Psoas muscle (tissue), 8 donors: ENCODE measurements around the gene ARHGAP42. TPM values are rescaled to one million over a fixed set of nuclear protein-coding genes. Genes with fewer than 3 reads are reported as not detected.

Experiments used
- ATAC-seq, 4 donors: fragments of 200-7000 bp; cut with Tn5 transposase; one replicate each; pipeline ENCODE4 v1.9.1; 2020; ENCODE audit warnings: moderate library complexity in 3 of 4, mild to moderate bottlenecking in 2 of 4
- DNase-seq, 2 donors: peaks; one replicate each; pipeline ENCODE4 v3.0.0-alpha.2; 2020
- H3K27ac ChIP-seq: fragments of 200-600 bp; one replicate; pipeline ENCODE4 v1.8.0; 2022
- H3K27me3 ChIP-seq, 3 donors: fragments of 200-600 bp in 1 of 3; one replicate each; pipeline versions ENCODE4 v1.6.1 to v1.8.0; 2013 to 2022; ENCODE audit warnings: low read length in 2 of 3, mild to moderate bottlenecking in 2 of 3, moderate library complexity in 1 of 3; ENCODE audit not compliant: insufficient read depth in 3 of 3
- H3K36me3 ChIP-seq, 2 donors: fragments of 200-600 bp in 1 of 2; one replicate each; pipeline versions ENCODE4 v1.6.1 to v1.8.0; 2013 to 2022; ENCODE audit warnings: low read depth in 1 of 2, mild to moderate bottlenecking in 1 of 2, moderate library complexity in 1 of 2; ENCODE audit not compliant: insufficient read depth in 1 of 2
- H3K4me1 ChIP-seq: fragments of 200-600 bp; one replicate; pipeline ENCODE4 v1.8.0; 2022
- H3K4me3 ChIP-seq: fragments of 200-600 bp; one replicate; pipeline ENCODE4 v1.8.0; 2022; ENCODE audit warnings: mild to moderate bottlenecking
- H3K9me3 ChIP-seq: fragments of 200-600 bp; one replicate; pipeline ENCODE4 v1.8.0; 2022
- WGBS, 3 donors: extraction: QIAGEN DNeasy Blood & Tissue Kit; methylation state at CpG; one replicate each; pipeline versions ENCODE4 v1.1.6 to v1.1.7; 2013; 5-methylcytosine and 5-hydroxymethylcytosine counted together
- intact Hi-C, 2 donors: fragments of 100-400 bp; cut with DNase I; formaldehyde crosslinking; loops; one replicate each; pipeline versions ENCODE4 v1.11.0 to v1.14.2; 2022
- long read RNA-seq, 2 donors: library from polyadenylated mRNA; unstranded; transcript quantifications; one replicate each; pipeline ENCODE4 v2.0.0, GENCODE V29; 2021
- polyA plus RNA-seq, 3 donors: library from polyadenylated mRNA; stranded (reverse); fragments of 200-250 nt; gene quantifications; one replicate each; pipeline ENCODE4 v1.2.3, GENCODE V29; 2013
- total RNA-seq, 4 donors: library from RNA; stranded (reverse); fragmentation: NEBNext Ultra II Directional in 2 of 4; extraction: Animal tissue kit (Norgen Biotek cat#: 25700) in 2 of 4; gene quantifications; one replicate each; pipeline versions ENCODE4 v1.2.1 to v1.2.4, GENCODE V29; 2021 to 2023
- TF ChIP-seq, protein P1 (sequence below): fragments of 200-600 bp; IDR thresholded peaks from one replicate; pipeline ENCODE4 v1.8.0; 2022; ENCODE audit warnings: antibody characterized with exemption
- donor health status: healthy with polysubstance abuse.
- donor health status: DM: no; HTN: no; CAD: no; lungs with moderate emphysema.
- donor health status: Bipolar disorder and iron deficiency.
- donor health status: healthy.
- donor health status: DM: yes; HTN: yes; CAD: no.
- donor health status: DM: no; HTN: no; CAD: no.
- donor health status: DM: no; HTN: no; CAD: no.
- donor health status: DM: yes; HTN: yes; CAD: no.

The ARHGAP42 gene, protein sequence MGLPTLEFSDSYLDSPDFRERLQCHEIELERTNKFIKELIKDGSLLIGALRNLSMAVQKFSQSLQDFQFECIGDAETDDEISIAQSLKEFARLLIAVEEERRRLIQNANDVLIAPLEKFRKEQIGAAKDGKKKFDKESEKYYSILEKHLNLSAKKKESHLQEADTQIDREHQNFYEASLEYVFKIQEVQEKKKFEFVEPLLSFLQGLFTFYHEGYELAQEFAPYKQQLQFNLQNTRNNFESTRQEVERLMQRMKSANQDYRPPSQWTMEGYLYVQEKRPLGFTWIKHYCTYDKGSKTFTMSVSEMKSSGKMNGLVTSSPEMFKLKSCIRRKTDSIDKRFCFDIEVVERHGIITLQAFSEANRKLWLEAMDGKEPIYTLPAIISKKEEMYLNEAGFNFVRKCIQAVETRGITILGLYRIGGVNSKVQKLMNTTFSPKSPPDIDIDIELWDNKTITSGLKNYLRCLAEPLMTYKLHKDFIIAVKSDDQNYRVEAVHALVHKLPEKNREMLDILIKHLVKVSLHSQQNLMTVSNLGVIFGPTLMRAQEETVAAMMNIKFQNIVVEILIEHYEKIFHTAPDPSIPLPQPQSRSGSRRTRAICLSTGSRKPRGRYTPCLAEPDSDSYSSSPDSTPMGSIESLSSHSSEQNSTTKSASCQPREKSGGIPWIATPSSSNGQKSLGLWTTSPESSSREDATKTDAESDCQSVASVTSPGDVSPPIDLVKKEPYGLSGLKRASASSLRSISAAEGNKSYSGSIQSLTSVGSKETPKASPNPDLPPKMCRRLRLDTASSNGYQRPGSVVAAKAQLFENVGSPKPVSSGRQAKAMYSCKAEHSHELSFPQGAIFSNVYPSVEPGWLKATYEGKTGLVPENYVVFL
- total RNA-seq: 10 to 100 TPM in 3 of 4 donors, 1 to 10 TPM in 1; 4.8 to 12.3 (median 11.5) TPM
- 1 to 10 TPM; 3.8 to 7.2 (median 4.2) TPM for polyA plus RNA-seq
- long read RNA-seq, donor 1, full-length matches to known transcripts: 1 of 3 reads
- long read RNA-seq, donor 1, partial matches to known transcripts: 1 of 3 reads
- long read RNA-seq, donor 1, other reads (novel, unspliced or antisense): 1 of 3 reads
- long read RNA-seq, donor 2, full-length matches to known transcripts: 2 of 2 reads
- long read RNA-seq, donor 2, partial matches to known transcripts: 0 of 2 reads
- long read RNA-seq, donor 2, other reads (novel, unspliced or antisense): 0 of 2 reads

DNA sequence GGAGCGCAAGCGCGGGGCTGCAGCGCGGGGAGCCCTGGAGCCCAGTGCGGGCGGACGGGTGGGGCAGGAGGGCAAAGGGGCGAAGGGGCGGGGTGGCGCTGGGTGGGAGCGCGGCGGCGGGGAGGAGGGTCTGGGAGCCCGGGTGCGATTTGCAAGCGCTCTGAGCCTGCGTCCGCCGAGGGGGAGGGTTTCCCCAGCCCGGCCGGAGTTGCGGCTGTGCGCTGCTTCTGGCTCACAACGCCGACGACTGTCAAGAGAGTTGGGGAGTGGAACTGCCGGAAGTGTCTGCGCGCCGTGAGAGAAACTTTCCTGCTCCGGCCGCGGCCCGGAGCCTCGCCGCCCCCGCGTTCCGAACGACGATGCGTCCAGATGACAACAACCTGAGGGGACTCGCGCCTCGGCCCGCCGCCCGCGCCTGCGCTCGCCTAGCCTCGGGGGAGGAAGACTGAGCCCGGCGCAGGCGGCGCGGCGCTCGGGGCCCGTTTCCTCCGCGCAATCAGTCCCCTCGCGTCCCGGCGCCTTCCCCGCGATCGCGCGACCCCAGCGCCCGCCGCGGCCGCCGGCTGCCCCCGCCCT lies at the start of gene ARHGAP42:
TSS of gene ARHGAP42 (plus strand) at position 235 of the 576 bp plus-strand sequence. CDS start 391 bp downstream, outside the sequence.
- intact Hi-C loops: loop anchor here (2.0 to 10.0 kb wide), 3 partner anchors 112 to 170 kb away; no protein-coding TSS in a partner anchor
- Histone ChIP-seq H3K27ac (peak within 1 kb of the TSS; percentile 86), H3K4me1 (no peaks in the 10 kb centered on the region), H3K27me3 (no peaks in the 10 kb centered on the region), H3K9me3 (no peaks in the 10 kb centered on the region), H3K36me3 (no peaks in the 10 kb centered on the region), H3K4me3 (peak within 1 kb of the TSS; percentile 74)
- ATAC-seq: peak; percentile 62 to 76 (median 73)
- TF ChIP-seq, protein P1, sequence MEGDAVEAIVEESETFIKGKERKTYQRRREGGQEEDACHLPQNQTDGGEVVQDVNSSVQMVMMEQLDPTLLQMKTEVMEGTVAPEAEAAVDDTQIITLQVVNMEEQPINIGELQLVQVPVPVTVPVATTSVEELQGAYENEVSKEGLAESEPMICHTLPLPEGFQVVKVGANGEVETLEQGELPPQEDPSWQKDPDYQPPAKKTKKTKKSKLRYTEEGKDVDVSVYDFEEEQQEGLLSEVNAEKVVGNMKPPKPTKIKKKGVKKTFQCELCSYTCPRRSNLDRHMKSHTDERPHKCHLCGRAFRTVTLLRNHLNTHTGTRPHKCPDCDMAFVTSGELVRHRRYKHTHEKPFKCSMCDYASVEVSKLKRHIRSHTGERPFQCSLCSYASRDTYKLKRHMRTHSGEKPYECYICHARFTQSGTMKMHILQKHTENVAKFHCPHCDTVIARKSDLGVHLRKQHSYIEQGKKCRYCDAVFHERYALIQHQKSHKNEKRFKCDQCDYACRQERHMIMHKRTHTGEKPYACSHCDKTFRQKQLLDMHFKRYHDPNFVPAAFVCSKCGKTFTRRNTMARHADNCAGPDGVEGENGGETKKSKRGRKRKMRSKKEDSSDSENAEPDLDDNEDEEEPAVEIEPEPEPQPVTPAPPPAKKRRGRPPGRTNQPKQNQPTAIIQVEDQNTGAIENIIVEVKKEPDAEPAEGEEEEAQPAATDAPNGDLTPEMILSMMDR: no peak
- DNase-seq: peak; percentile 78 to 85
- WGBS, 3 donors: 0 to 2% (median 1%) methylated on average over 45 to 80 of the region's 80 CpGs

DNA sequence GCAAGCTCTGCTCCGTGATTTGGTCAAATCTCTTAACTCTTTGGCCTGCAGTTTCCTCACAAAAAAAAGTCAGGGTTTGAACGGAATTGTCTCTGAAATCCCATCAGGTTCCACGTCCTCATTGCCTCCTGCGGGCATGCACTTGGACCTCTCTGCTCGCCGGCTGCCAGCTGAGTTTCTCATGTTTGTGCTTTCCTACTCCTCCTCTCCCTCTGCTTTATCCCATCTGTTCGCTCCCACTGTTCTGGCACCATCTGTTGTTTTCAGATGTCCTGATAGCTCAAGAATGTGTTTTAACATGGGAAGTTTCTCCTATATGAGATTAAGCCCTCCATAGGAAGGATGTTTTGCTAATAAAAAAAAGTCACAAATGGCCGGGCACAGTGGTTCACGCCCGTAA lies 49.4 kb upstream of the ARHGAP42 start:
- TF ChIP-seq, protein P1: no peak
- Histone ChIP-seq H3K36me3 (no peaks in the 10 kb centered on the region), H3K27ac (no peak overlapping the region), H3K4me3 (no peak overlapping the region), H3K27me3 (no peaks in the 10 kb centered on the region), H3K4me1 (peaks cover 8% of the 10 kb centered on the region), H3K9me3 (no peaks in the 10 kb centered on the region)
- DNase-seq (no peak), ATAC-seq (no peak)
- intact Hi-C loops: no loop called here
- WGBS, 3 donors: 49 to 56% (median 52%) methylated on average over 10 of the region's 10 CpGs

DNA sequence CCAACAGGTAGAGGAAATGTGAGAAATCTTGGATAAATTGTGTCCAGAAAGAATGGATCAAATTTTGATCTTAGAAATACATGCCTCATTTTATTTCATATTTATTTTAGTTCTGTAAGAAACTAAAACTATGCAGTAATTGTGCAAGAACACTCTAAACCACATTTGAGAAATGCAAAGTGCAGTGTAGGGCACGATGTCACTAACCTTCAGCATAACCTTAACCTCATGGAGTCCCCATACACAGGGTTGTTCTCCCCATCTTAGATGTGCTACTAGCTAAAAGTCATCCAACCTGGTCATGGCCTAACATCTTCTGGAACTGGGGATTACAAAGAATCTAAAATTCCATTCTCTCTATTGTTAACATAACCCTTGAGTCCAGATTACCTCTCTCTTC lies 48.4 kb upstream of the ARHGAP42 start:
- DNase-seq: no peak
- no peak overlapping the region for H3K4me3 ChIP-seq
- no peaks in the 10 kb centered on the region for H3K9me3 ChIP-seq
- 86 to 88% (median 87%) methylated on average over 1 of the region's 1 CpG for WGBS, 3 donors
- H3K36me3 ChIP-seq: no peaks in the 10 kb centered on the region
- H3K4me1 ChIP-seq: peaks cover 3% of the 10 kb centered on the region
- no peak for ATAC-seq
- intact Hi-C loops: no loop called here
- H3K27ac ChIP-seq: no peak overlapping the region
- TF ChIP-seq, protein P1: no peak
- no peaks in the 10 kb centered on the region for H3K27me3 ChIP-seq

DNA sequence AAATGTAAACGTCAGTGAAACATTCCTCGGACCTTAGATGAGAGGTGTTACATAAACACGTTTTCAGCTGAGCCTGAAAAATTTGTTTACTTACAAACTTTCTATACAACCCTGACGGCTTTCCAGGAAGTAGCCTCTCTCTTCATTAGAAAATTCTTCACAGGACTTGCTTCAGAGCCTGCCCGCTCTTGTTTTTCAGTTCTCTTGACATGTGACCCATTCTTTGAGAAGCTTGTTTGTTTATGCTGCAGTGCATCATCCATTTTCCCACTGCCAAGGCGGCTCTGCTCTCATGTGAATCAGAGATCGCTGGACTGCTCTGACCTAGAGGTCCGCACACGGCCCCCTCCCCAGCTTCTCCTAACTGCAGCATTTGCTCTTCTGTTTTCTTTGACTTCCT lies 47.9 kb upstream of the ARHGAP42 start:
- H3K27me3 ChIP-seq: no peaks in the 10 kb centered on the region
- H3K36me3 ChIP-seq: no peaks in the 10 kb centered on the region
- no peak for DNase-seq
- peaks cover 3% of the 10 kb centered on the region for H3K4me1 ChIP-seq
- WGBS, 3 donors: 42 to 47% (median 46%) methylated on average over 9 of the region's 9 CpGs
- intact Hi-C loops: no loop called here
- TF ChIP-seq, protein P1: no peak
- ATAC-seq: no peak
- H3K9me3 ChIP-seq: no peaks in the 10 kb centered on the region
- H3K4me3 ChIP-seq: no peak overlapping the region
- H3K27ac ChIP-seq: no peak overlapping the region
